HepG2 (cell line): ENCODE measurements around the gene ARF6. TPM values are rescaled to one million over a fixed set of nuclear protein-coding genes. Genes with fewer than 3 reads are reported as not detected.
A peak's percentile ranks its signal among the peaks of the same experiment; 100 is the strongest.

Experiments
- ARNTL ChIP-seq: sonication (generic); formaldehyde crosslinking; IDR thresholded peaks from 2 replicates; pipeline ENCODE4 v1.4.0; 2020; ENCODE audit warnings: mild to moderate bottlenecking, missing genetic modification reagents
- ASH2L ChIP-seq: fragments of 300-600, 200-600 bp; sonication (generic); IDR thresholded peaks from 2 replicates; pipeline ENCODE4 v1.7.0; 2017; ENCODE audit warnings: low read depth, mild to moderate bottlenecking, moderate library complexity, mixed read lengths, low read length; ENCODE audit not compliant: insufficient read length
- HNRNPL ChIP-seq: fragments of 200-400 bp; formaldehyde crosslinking; IDR thresholded peaks from 2 replicates; pipeline ENCODE4 v1.6.1; 2017; ENCODE audit warnings: mild to moderate bottlenecking, low read depth, low read length
- MAX ChIP-seq: IDR thresholded peaks from 2 replicates; pipeline ENCODE4 v1.6.1; 2012; ENCODE audit warnings: inconsistent platforms
- POGK ChIP-seq: sonication (generic); formaldehyde crosslinking; conservative IDR thresholded peaks from 2 replicates; pipeline ENCODE4 v1.8.0; 2022; ENCODE audit warnings: mild to moderate bottlenecking, moderate library complexity, missing genetic modification reagents
- REPIN1 ChIP-seq: sonication (generic); formaldehyde crosslinking; IDR thresholded peaks from 2 replicates; pipeline ENCODE4 v1.8.0; 2022; ENCODE audit warnings: missing genetic modification reagents, low read depth, mild to moderate bottlenecking, borderline replicate concordance
- REST ChIP-seq, 2 experiments: IDR thresholded peaks; 2 replicates each; pipeline ENCODE4 v1.6.1; 2011 to 2012; ENCODE audit warnings: low read length in 2 of 2, borderline replicate concordance in 1 of 2, low read depth in 1 of 2, mild to moderate bottlenecking in 1 of 2, moderate library complexity in 1 of 2
- RFXAP ChIP-seq: sonication (generic); formaldehyde crosslinking; IDR thresholded peaks from 2 replicates; pipeline ENCODE4 v1.4.0; 2020; ENCODE audit warnings: missing genetic modification reagents, borderline replicate concordance
- SAP130 ChIP-seq: IDR thresholded peaks from 2 replicates; pipeline ENCODE4 v1.6.1; 2016; ENCODE audit warnings: low read depth
- SATB2 ChIP-seq: sonication (generic); formaldehyde crosslinking; IDR thresholded peaks from 2 replicates; pipeline ENCODE4 v1.5.0; 2020; ENCODE audit warnings: missing genetic modification reagents
- ZBTB40 ChIP-seq, 2 experiments: fragments of 450-650 bp in 1 of 2; sonication (generic) in 1 of 2; formaldehyde crosslinking in 1 of 2; IDR thresholded peaks; 2 replicates each; pipeline versions ENCODE4 v1.6.1 to v1.8.0; 2016 to 2022; ENCODE audit warnings: antibody characterized with exemption in 1 of 2, mild to moderate bottlenecking in 1 of 2, missing genetic modification reagents in 1 of 2
- ZFP1 ChIP-seq: IDR thresholded peaks from 2 replicates; pipeline ENCODE4 v1.6.1; 2016
- ZNF274 ChIP-seq: sonication (generic); formaldehyde crosslinking; IDR thresholded peaks from 2 replicates; pipeline ENCODE4 v1.5.1; 2020; ENCODE audit warnings: mild to moderate bottlenecking, missing genetic modification reagents
- ZNF724P ChIP-seq: sonication (generic); formaldehyde crosslinking; IDR thresholded peaks from 2 replicates; pipeline ENCODE4 v1.8.0; 2022; ENCODE audit warnings: missing genetic modification reagents, borderline replicate concordance
- ZNF792 ChIP-seq: IDR thresholded peaks from 2 replicates; pipeline ENCODE4 v1.6.1; 2016
- polyA plus RNA-seq, 8 experiments: library from polyadenylated mRNA; depleted of rRNA in 3 of 8; stranded (reverse) in 7 of 8; unstranded in 1 of 8; fragments of >200 nt; fragmentation: Illumina TruSeq in 4 of 8; extraction: Trizol in 4 of 8; gene quantifications; 2 replicates each; pipeline versions ENCODE4 v1.2.1 to v1.2.3, GENCODE V29; 2011 to 2016; ENCODE audit warnings: low read depth in 4 of 8, missing spikeins in 1 of 8, mixed read lengths in 1 of 8; ENCODE audit not compliant: insufficient read depth in 1 of 8
- total RNA-seq, 5 experiments: library from RNA; depleted of rRNA; stranded (reverse); fragments of >200 nt; fragmentation: Illumina TruSeq; extraction: Trizol; gene quantifications; 2 replicates each; pipeline ENCODE4 v1.2.3, GENCODE V29; 2016; ENCODE audit warnings: low read depth in 1 of 5

The ARF6 gene
- total and polyA plus RNA-seq, 2 of the 13 experiments (the other 11 are each of a cell fraction or from before 2014, with no cell fraction given): 12.7 to 31.9 TPM

GRCh38 chr14:49862089-49862673 lies 30.7 kb upstream of the ARF6 start (continued):
- no peak for TF ChIP-seq ZBTB40 (IDR thresholded peaks at IDR 0.05)
- no peak for TF ChIP-seq ZBTB40 (CRISPR knock-in tag; IDR thresholded peaks at IDR 0.05)
- no peak for TF ChIP-seq MAX
- TF ChIP-seq POGK: no peak; the same call in 1 of the 2 replicates
- no peak for TF ChIP-seq ZNF792 (CRISPR knock-in tag)
- no peak for TF ChIP-seq ZFP1 (CRISPR knock-in tag)
- no peak for TF ChIP-seq ZNF274 (CRISPR knock-in tag)
- TF ChIP-seq ASH2L: peak; percentile 67
- TF ChIP-seq SAP130 (CRISPR knock-in tag): no peak
- peak; percentile 49; the same call in 1 of the 2 replicates for TF ChIP-seq REPIN1 (CRISPR knock-in tag)
- peak in 1 of 2 experiments; percentile 29; a peak in 1 of 4 replicates for TF ChIP-seq REST (IDR thresholded peaks at IDR 0.05; ENCODE audit: borderline replicate concordance in 1 of 2, low read depth in 1 of 2, low read length in 2 of 2)
- no peak for TF ChIP-seq ARNTL (CRISPR knock-in tag)
- no peak for TF ChIP-seq SATB2 (CRISPR knock-in tag)
- TF ChIP-seq RFXAP: no peak; the same call in 1 of the 2 replicates
- no peak for TF ChIP-seq HNRNPL
- TF ChIP-seq ZNF724P (CRISPR knock-in tag): no peak
